Measurements from ENCODE around the gene IL1F10. TPM values are rescaled to one million over a fixed set of nuclear protein-coding genes. Genes with fewer than 3 reads are reported as not detected.
A peak's percentile ranks its signal among the peaks of the same experiment; 100 is the strongest.

The IL1F10 gene
- total and polyA plus RNA-seq, 2 of the 8 experiments (the other 6 are each of a cell fraction or from before 2014, with no cell fraction given), result not detected

DNA sequence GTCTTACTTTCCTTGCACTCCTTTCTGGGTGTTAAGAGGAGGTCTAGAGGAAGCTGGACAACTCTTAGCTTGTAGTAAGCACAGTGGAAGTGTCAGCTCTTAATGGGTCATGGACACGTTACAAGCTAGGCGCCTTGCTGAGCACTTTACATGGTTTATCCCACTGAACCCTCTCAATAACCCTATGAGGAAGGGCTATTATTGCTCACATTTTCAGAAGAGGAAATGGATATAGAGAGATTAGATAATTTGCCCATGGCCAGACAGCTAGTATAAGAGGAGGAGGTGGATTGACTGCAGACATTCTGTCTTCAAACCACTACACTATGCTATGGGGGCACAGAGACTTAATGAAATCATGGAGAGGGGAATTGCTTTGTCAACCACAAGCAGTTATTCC is 51.3 kb downstream of the IL1F10 start:
- no peak for TF ChIP-seq CHD2 (IDR thresholded peaks at IDR 0.05; ENCODE audit: low read length)
- Histone ChIP-seq H3K4me1 (replicated peaks in 1 of 4; ENCODE audit: control insufficient read depth in 3 of 4, insufficient read depth in 4 of 4, low read length in 3 of 4) (no peaks in the 10 kb centered on the region), H3K27ac (ENCODE audit: low read depth, low read length) (no peak overlapping the region), H3K9me3 (ENCODE audit: insufficient read depth in 2 of 2, low read depth in 1 of 2, low read length in 1 of 2) (no peaks in the 10 kb centered on the region), H3K14ac (ENCODE audit: insufficient read length) (no peak overlapping the region), H2AFZ (ENCODE audit: low read length) (no peak overlapping the region), H3K4me2 (ENCODE audit: insufficient read depth in 1 of 2, low read depth in 2 of 2, low read length in 2 of 2) (no peak overlapping the region), H2BK12ac (ENCODE audit: low read depth, low read length) (no peak overlapping the region), H3K79me1 (ENCODE audit: low read depth, low read length) (no peaks in the 10 kb centered on the region), H3K36me3 (ENCODE audit: control insufficient read depth in 2 of 4, insufficient read depth in 4 of 4, low read length in 3 of 4) (no peaks in the 10 kb centered on the region), H2AK5ac (ENCODE audit: low read depth, low read length) (no peak overlapping the region), H2BK15ac (ENCODE audit: low read length) (no peak overlapping the region), H2BK120ac (replicated peaks; ENCODE audit: low read depth, low read length) (no peak overlapping the region), H3K23ac (ENCODE audit: insufficient read length) (no peak overlapping the region), H3K4ac (replicated peaks; ENCODE audit: insufficient read length, low read depth, low read length) (no peak overlapping the region), H3K56ac (replicated peaks; ENCODE audit: insufficient read length, low read depth, low read length) (no peak overlapping the region), H4K8ac (ENCODE audit: extremely low read depth, insufficient read depth, low read length) (no peak overlapping the region), H3K9ac (replicated peaks in 1 of 4; ENCODE audit: extremely low read depth in 1 of 4, low read depth in 3 of 4, low read length in 3 of 4) (no peak overlapping the region), H2BK5ac (ENCODE audit: low read depth, low read length) (no peak overlapping the region), H3K27me3 (replicated peaks in 1 of 4; ENCODE audit: control insufficient read depth in 3 of 4, extremely low read depth in 1 of 4, insufficient read depth in 3 of 4, low read length in 3 of 4) (no peaks in the 10 kb centered on the region), H3K4me3 (ENCODE audit: extremely low read depth in 1 of 4, insufficient read depth in 2 of 4, low read depth in 3 of 4, low read length in 4 of 4) (no peak overlapping the region), H3K18ac (ENCODE audit: extremely low read depth, low read length) (no peak overlapping the region), H3K23me2 (ENCODE audit: low read depth, low read length) (no peaks in the 10 kb centered on the region), H3K79me2 (ENCODE audit: control insufficient read depth in 1 of 2, insufficient read depth in 2 of 2, low read length in 2 of 2) (no peaks in the 10 kb centered on the region), H2BK20ac (ENCODE audit: low read length) (no peak overlapping the region), H4K91ac (replicated peaks; ENCODE audit: insufficient read length, low read length) (no peak overlapping the region), H4K5ac (ENCODE audit: insufficient read length, low read depth, low read length) (no peak overlapping the region), H4K20me1 (replicated peaks in 1 of 2; ENCODE audit: control insufficient read depth in 1 of 2, insufficient read depth in 2 of 2, low read length in 2 of 2) (peaks cover 0 to 2% of the 10 kb centered on the region in 2 experiments)
- ChIA-PET POLR2A (ENCODE audit: partially characterized antibody) (interaction anchor here (1.1 kb wide), 1 partner anchor 14 kb away, joined by 3 read pairs; no protein-coding TSS in a partner anchor), CTCF (ENCODE audit: partially characterized antibody) (interaction anchor here (0.6 to 10.3 kb wide), 3 partner anchors 19 to 43 kb away, joined by 3 to 71 read pairs (median 3); no protein-coding TSS in a partner anchor)
- 95% methylated on average over 2 of the region's 2 CpGs; no CpG with 5 or more reads in 1 of the 2 experiments for WGBS, 2 experiments (ENCODE audit: extremely low coverage in 1 of 2, insufficient coverage in 1 of 2, insufficient read length in 1 of 2, insufficient replicate concordance in 2 of 2, low coverage in 1 of 2, low lambda C conversion rate in 2 of 2, missing lambda C conversion rate in 1 of 2)
- DNase-seq (ENCODE audit: low read depth in 1 of 2, low spot score in 2 of 2), result peak in 1 of 2 experiments; percentile 1
- FAIRE-seq, result no peak
